ENCODE results near the gene RIN3. TPM values are rescaled to one million over a fixed set of nuclear protein-coding genes. Genes with fewer than 3 reads are reported as not detected.

The RIN3 gene
- total RNA-seq, 1 experiment from 2014 or later: 1.5 TPM

DNA sequence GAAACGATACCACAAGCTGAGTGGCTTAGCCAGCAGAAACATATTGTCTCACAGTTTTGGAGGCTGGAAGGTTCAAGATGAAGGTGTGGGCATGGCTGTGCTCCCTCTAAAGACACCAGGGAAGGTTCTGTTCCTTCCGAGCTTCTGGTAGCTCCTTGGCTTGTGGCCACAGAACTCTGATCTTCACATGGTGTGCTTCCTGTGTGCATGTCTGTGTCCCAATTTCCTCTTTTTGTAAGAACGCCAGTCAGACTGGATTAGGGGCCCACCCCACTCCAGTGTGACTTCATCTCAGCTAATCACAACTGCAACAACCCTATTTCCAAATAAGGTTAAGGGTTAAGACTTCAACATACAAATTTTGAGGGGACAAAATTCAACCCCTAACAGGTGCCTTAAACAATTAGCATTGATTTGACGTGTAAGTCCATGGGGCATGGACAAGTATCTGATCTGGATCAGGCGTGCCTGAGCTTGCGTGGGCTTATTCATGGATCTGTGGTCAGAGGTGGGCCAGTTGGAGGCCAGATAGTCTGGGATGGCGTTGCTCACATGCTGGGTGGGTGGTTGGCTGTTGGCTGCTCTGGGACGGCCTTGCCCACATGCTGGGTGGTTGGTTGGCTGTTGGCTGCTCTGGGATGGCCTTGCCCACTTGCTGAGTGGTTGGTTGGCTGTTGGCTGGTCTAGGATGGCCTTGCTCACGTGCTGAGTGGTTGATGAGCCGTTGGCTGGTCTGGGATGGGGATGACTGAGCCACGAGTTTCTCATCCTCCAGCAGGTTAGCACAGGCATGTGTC is 146.4 kb downstream of the RIN3 start:
- no peak overlapping the region for H3K14ac ChIP-seq (ENCODE audit: insufficient read depth, low read length)
- no peak overlapping the region for H3K27ac ChIP-seq (ENCODE audit: insufficient read length, low read depth, low read length)
- Mint-ChIP-seq H3K9me3 (no peaks in the 10 kb centered on the region), H3K4me3 (no peak overlapping the region), H3K36me3 (ENCODE audit: insufficient read depth in 1 of 3, low read depth in 3 of 3) (peaks cover 0 to 3% (median 2%) of the 10 kb centered on the region in 3 experiments; a peak in 2 of 7 replicates), H3K27me3 (ENCODE audit: low read depth) (no peaks in the 10 kb centered on the region; the same call in 1 of the 2 replicates), H3K4me1 (peaks cover 6 to 14% of the 10 kb centered on the region in 2 experiments), H3K27ac (no peak overlapping the region; a peak in 1 of 7 replicates)
- H3K4me2 ChIP-seq (ENCODE audit: insufficient read depth, insufficient read length, low read length): no peak overlapping the region
- no peak overlapping the region for H4K5ac ChIP-seq (ENCODE audit: insufficient read length, low read depth, low read length)
- WGBS (ENCODE audit: extremely low coverage, insufficient read length, low lambda C conversion rate): no CpG with 5 or more reads among the region's 11 CpGs
- H2AK5ac ChIP-seq (ENCODE audit: insufficient read length, low read length): no peak overlapping the region
- H2BK5ac ChIP-seq (ENCODE audit: insufficient read length, low read length): no peak overlapping the region
- no peak overlapping the region for H4K8ac ChIP-seq (replicated peaks; ENCODE audit: insufficient read length, low read depth, low read length)
- TF ChIP-seq, protein P1, sequence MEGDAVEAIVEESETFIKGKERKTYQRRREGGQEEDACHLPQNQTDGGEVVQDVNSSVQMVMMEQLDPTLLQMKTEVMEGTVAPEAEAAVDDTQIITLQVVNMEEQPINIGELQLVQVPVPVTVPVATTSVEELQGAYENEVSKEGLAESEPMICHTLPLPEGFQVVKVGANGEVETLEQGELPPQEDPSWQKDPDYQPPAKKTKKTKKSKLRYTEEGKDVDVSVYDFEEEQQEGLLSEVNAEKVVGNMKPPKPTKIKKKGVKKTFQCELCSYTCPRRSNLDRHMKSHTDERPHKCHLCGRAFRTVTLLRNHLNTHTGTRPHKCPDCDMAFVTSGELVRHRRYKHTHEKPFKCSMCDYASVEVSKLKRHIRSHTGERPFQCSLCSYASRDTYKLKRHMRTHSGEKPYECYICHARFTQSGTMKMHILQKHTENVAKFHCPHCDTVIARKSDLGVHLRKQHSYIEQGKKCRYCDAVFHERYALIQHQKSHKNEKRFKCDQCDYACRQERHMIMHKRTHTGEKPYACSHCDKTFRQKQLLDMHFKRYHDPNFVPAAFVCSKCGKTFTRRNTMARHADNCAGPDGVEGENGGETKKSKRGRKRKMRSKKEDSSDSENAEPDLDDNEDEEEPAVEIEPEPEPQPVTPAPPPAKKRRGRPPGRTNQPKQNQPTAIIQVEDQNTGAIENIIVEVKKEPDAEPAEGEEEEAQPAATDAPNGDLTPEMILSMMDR (conservative IDR thresholded peaks at IDR 0.05): no peak
- H3K23ac ChIP-seq (ENCODE audit: insufficient read length, low read depth, low read length): no peak overlapping the region
- H3K4me1 ChIP-seq (ENCODE audit: insufficient read depth, low read length): no peaks in the 10 kb centered on the region
- H3K56ac ChIP-seq (ENCODE audit: insufficient read length, low read depth, low read length): no peak overlapping the region
- H3K18ac ChIP-seq (ENCODE audit: insufficient read length, low read depth, low read length): no peak overlapping the region
- no peaks in the 10 kb centered on the region for H3K79me2 ChIP-seq (ENCODE audit: insufficient read depth, low read length)
- H3K27me3 ChIP-seq (ENCODE audit: insufficient read depth, low read length): no peaks in the 10 kb centered on the region
- H3T11ph ChIP-seq (ENCODE audit: low read length): no peak overlapping the region
- no peaks in the 10 kb centered on the region for H3K23me2 ChIP-seq (ENCODE audit: insufficient read length, low read depth, low read length, poor library complexity, severe bottlenecking)
- no peak overlapping the region for H4K91ac ChIP-seq (ENCODE audit: insufficient read length, low read depth, low read length)
- no peak overlapping the region for H2BK15ac ChIP-seq (ENCODE audit: low read depth, low read length)
- no peak overlapping the region for H2BK12ac ChIP-seq (ENCODE audit: insufficient read length, low read depth, low read length)
- H4K20me1 ChIP-seq (ENCODE audit: control insufficient read depth, insufficient read depth, insufficient read length): no peaks in the 10 kb centered on the region
- H2AFZ ChIP-seq (ENCODE audit: low read length): no peak overlapping the region
- no peak overlapping the region for H2BK20ac ChIP-seq (ENCODE audit: low read depth, low read length, poor library complexity, severe bottlenecking)
- no peaks in the 10 kb centered on the region for H3K79me1 ChIP-seq (ENCODE audit: insufficient read depth, low read depth, low read length, poor library complexity, severe bottlenecking)
- H3K9me3 ChIP-seq (ENCODE audit: control insufficient read depth, low read depth, low read length): no peaks in the 10 kb centered on the region
- no peak for DNase-seq
- no peak overlapping the region for H3K9ac ChIP-seq (ENCODE audit: extremely low read depth, insufficient read length, low read length)
- H3K4ac ChIP-seq (ENCODE audit: low read depth, low read length): no peak overlapping the region
- no peak overlapping the region for H2BK120ac ChIP-seq (ENCODE audit: low read depth, low read length, poor library complexity, severe bottlenecking)
